Cardiac fibroblast (primary cell): ENCODE measurements around the gene SERP1.
A peak's percentile ranks its signal among the peaks of the same experiment; 100 is the strongest.

Source experiments
- DNase-seq, 2 donors: peaks; one replicate each; pipeline versions ENCODE4 v3.0.0 to v3.0.0-alpha.2; 2010; ENCODE audit warnings: low read depth in 2 of 2
- H3K4me3 ChIP-seq, 2 donors: replicated peaks in 1 of 2; 1 replicate in 1 of 2; 2 replicates in 1 of 2; pipeline ENCODE4 v1.5.1; 2011; ENCODE audit warnings: low read depth in 2 of 2, low read length in 2 of 2, mild to moderate bottlenecking in 2 of 2, moderate library complexity in 1 of 2
- TF ChIP-seq, protein P1 (sequence below): IDR thresholded peaks from one replicate; pipeline ENCODE4 v1.5.1; 2011; ENCODE audit warnings: low read depth, mild to moderate bottlenecking, low read length, inconsistent platforms

SERP1 gene

DNA sequence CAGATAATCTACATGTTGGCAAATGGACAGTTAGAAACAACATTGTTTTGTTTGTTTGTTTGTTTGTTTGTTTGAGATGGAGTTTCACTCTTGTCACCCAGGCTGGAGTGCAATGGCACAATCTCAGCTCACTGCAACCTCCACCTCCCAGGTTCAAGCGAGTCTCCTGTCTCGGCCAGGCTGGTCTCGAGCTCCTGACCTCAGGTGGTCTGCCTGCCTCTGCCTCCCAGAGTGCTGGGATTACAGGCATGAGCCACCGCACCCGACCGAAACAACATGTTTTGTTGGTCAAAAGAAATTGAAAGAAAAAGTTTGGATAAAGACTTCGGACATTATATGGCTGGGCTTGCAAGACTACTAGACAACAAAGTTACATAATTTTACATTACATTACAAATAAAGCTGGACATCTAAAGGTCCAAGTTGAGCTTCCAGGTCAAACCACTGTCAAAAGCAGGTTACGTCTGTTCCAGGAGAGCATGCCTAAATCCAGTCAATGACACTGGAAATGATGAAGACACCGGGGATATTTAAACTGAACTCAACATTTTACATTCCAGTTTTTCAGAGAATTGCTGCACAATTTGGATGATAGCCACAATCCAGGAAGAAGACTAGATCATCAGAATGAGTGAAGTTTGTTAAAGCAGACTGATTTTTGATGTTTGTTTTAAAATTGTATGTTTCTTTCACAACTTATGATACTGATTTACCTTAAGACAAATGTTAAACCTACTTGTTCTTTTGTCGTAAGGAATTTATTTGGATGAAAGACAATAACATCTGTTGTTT lies 18.6 kb downstream of the SERP1 start:
- no peak for DNase-seq
- TF ChIP-seq, protein P1, sequence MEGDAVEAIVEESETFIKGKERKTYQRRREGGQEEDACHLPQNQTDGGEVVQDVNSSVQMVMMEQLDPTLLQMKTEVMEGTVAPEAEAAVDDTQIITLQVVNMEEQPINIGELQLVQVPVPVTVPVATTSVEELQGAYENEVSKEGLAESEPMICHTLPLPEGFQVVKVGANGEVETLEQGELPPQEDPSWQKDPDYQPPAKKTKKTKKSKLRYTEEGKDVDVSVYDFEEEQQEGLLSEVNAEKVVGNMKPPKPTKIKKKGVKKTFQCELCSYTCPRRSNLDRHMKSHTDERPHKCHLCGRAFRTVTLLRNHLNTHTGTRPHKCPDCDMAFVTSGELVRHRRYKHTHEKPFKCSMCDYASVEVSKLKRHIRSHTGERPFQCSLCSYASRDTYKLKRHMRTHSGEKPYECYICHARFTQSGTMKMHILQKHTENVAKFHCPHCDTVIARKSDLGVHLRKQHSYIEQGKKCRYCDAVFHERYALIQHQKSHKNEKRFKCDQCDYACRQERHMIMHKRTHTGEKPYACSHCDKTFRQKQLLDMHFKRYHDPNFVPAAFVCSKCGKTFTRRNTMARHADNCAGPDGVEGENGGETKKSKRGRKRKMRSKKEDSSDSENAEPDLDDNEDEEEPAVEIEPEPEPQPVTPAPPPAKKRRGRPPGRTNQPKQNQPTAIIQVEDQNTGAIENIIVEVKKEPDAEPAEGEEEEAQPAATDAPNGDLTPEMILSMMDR = no peak

DNA sequence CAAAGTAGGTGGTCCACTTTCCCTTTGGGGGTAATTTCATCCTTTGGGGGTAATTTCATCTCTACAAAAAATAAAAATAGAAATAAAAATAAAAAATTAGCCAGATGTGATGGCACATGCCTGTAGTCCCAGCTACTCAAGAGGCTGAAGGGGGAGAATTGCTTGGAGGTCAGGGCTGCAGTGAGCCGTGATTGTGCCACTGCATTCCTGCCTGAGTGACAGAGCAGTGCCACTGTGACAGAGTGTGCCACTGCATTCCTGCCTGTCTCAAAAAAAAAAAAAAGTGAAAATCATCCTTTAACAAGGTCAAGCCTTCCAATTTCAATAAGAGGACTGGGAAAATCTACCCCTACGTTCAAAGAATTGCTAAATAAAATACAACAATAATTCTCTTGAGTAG lies 22.8 kb downstream of the SERP1 start:
- no peak for DNase-seq
- H3K4me3 ChIP-seq = no peak overlapping the region
- TF ChIP-seq, protein P1 = no peak

More for the DNA sequence above, 18.6 kb downstream of the SERP1 start:
- no peak overlapping the region for H3K4me3 ChIP-seq

DNA sequence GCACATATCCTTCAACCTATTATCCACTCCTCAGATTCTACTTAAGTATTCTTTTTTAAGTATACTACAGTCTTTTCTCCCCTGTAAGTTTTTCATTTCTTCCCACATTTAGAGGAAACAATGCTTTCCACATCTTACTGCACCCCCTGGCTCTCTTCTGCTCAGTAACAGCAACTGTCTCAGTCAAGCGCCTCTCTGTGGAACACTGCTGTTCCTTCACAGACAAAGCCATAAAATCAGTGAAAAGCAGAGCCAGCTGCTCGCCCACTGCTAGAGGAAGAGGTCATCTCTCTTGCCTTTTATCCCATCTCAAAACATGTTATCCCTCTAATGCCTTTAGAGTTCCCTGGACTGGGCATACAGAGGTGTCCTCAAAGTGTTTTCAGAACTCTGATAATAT lies 24.8 kb downstream of the SERP1 start:
- H3K4me3 ChIP-seq = no peak overlapping the region
- TF ChIP-seq, protein P1 = no peak
- DNase-seq = no peak

DNA sequence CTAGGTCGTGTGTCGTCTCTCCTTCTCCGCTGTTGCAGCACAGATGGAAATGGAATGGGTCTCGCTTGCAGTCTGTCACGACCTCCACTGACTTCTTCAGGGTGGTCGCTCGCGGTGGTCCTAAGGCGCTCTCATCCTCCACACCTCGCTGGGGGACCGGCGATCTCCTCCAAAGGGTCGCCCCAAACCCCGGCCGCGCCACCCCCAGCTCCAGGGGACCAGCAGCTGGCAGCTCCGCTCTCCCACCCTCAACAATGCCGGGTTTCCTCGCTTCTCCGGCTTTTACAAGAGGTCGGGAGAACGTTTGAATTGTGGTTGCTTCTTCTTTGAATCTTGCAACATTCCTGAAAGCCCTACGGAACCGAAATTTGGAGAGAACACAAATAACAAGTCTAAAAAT lies 25.9 kb downstream of the SERP1 start:
- TF ChIP-seq, protein P1 = no peak

DNA sequence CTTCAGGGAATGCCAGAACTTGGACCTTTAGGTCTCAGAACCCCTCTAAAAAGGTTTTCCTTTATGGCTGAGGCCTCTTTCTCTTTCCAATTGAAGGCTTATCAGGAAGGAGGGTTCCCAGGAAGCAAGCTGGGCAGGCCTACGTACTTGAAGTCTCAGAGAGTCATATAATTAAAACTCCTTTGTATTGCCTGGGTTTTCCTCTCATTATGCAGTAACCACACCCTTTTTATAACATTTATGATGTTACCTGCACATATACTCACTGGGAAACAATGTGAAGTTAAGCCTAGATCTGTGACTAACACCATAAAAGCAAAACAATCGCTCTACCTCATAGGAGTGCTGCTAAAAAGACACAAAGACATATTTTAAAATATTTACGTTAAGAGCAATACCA lies 27.3 kb downstream of the SERP1 start:
- H3K4me3 ChIP-seq = no peak overlapping the region
- TF ChIP-seq, protein P1 = no peak
- no peak for DNase-seq

More for the DNA sequence above, 25.9 kb downstream of the SERP1 start:
- no peak for DNase-seq
- H3K4me3 ChIP-seq = no peak overlapping the region

DNA sequence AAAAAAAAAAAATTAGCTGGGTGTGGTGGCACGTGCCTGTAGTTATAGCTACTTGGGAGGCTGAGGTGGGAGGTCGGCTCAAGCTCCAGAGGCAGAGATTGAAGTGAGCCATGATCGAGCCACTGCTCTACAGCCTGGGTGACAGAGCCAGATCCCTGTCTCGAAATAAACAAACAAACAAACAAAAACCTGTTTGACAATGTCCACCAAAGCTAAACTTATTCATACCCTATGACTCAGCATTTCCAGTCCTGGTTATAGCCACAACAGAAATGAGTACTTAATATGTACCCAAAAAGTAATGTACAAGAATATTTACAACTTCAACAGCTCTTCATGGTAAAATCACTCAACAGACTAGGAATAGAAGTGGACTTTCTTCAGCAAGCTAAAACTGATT lies 31.1 kb downstream of the SERP1 start:
- TF ChIP-seq, protein P1 = no peak
- DNase-seq = peak in 1 of 2 donors; percentile 46
- no peak overlapping the region for H3K4me3 ChIP-seq
